GM12872 (cell line): ENCODE data around the gene IL17RA.

Experiments used
- CTCF ChIP-seq: IDR thresholded peaks from 3 replicates; pipeline ENCODE4 v1.5.1; 2011; ENCODE audit warnings: low read depth, mild to moderate bottlenecking, low read length, moderate library complexity; ENCODE audit not compliant: insufficient read depth

IL17RA gene

GRCh38 chr22:17137861-17138425 is 53.1 kb downstream of the IL17RA start:
- no peak for TF ChIP-seq CTCF

GRCh38 chr22:17138513-17138912 is 53.7 kb downstream of the IL17RA start:
- TF ChIP-seq CTCF = no peak

GRCh38 chr22:17140022-17140421 is 55.2 kb downstream of the IL17RA start:
- TF ChIP-seq CTCF = no peak

- TF ChIP-seq CTCF = no peak
Measured at GRCh38 chr22:17140826-17141766, 56.3 kb downstream of the IL17RA start.

- no peak for TF ChIP-seq CTCF
Measured at GRCh38 chr22:17143101-17143500, 58.3 kb downstream of the IL17RA start.

GRCh38 chr22:17143826-17144225 is 59.0 kb downstream of the IL17RA start:
- no peak for TF ChIP-seq CTCF

GRCh38 chr22:17145021-17145680 is 60.4 kb downstream of the IL17RA start:
- no peak for TF ChIP-seq CTCF
